Posterior cingulate gyrus (tissue), 11 donors: Measurements from ENCODE around the gene CHST15.
A peak's percentile ranks its signal among the peaks of the same experiment; 100 is the strongest.

Experiments used
- DNase-seq, 10 donors: peaks; one replicate each; pipeline versions ENCODE4 v3.0.0 to v3.0.0-alpha.2; 2020 to 2021; ENCODE audit warnings: mixed read lengths in 3 of 10
- intact Hi-C: fragments of 100-400 bp; cut with DNase I; formaldehyde crosslinking; loops from one replicate; pipeline ENCODE4 v1.15.1; 2023

The CHST15 gene

DNA sequence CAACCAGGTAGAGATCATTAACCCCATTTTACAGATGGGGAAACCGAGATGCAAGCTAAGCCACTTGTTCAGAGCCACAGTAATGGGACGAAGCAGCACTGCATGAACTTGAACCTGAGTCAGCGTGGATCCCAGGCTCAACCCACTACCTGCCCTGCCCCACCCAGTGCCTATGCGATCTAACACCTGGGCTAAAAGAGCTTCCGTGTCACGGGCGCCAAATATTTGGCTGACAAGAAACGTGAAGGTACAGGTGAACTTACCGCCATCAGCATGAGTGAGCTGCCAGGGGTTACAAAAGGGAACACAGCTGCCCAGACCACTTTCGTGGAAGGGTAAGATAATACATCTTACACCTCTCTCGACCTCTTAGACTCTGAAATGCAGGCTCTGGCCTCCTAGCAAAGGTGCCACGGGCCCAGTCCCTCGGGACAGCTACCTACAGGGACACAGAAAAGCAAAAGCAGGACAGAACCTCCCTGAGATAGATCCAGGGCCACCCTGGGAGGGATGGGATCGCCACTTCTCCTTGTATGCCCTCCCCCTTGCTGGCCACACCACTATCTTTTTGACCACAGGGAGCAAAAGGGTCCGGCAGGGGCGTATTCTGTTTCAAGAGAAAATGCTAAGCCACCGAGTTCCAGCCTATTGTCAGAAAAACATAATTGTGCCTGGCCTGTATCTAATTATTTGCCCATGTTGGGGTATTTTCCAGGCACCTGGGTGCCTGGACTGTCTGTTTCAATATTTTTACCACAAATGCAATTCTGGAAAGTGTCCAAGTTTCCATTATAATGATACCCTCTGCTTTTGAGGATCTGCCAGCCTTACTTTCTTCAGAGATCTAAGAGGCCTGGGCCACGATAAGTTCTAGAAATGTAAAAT, 6.4 kb downstream of the CHST15 start:
- peak in 2 of 10 donors; percentile 46 to 57 for DNase-seq
- intact Hi-C loops = no loop called here

DNA sequence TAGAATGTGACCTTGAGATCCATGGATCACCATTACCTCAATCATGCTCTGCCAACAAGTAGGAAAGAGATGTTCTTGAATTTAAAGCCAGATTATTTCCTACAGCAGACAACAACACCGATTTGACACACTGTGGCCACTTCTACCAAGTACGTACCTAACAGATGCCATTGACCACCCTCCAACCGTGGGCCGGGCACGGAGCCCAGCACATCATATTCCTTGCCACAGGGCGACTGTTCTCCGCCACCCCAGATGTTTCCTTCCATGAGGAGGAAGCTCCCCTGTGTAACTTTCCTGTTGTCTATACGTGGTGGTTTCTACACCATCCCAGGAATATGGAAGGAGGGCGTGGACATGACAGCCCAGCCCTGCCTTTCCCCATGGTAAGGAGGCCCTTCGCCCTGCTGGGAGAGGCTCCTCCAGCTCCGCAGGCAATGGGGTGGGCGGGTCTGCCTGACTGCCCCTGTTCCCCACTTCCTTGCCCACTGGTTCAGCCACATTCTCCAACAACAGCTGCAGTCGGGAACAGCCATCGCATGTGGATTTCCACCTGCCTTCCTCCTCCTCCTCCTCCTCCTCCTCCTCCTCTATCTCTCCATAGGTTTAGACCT, 7.2 kb downstream of the CHST15 start:
- intact Hi-C loops = no loop called here

DNA sequence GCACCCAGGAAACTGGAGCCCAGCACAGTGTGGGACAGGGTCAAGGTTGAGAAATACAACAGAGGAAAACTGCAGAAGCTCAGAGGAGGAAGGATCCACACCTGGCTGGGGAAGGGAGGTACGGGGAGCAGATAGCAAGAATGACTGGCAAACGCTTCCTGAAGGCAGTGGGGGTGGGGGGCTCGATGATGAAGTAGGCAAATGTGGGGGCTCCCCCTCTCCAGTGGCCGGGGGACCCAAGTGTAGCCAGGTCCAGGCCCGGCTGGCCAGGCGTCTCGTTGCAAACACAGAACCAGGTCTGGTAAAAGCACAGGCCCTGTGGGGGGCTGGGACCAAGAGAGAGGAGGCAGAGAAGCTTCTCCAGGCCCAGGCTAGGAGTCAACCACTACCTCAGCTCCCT, 7.7 kb downstream of the CHST15 start:
- intact Hi-C loops = no loop called here
- peak in 2 of 10 donors; percentile 25 to 52 for DNase-seq

More for the DNA sequence above, 7.2 kb downstream of the CHST15 start:
- DNase-seq = peak in 2 of 10 donors; percentile 32 to 70

DNA sequence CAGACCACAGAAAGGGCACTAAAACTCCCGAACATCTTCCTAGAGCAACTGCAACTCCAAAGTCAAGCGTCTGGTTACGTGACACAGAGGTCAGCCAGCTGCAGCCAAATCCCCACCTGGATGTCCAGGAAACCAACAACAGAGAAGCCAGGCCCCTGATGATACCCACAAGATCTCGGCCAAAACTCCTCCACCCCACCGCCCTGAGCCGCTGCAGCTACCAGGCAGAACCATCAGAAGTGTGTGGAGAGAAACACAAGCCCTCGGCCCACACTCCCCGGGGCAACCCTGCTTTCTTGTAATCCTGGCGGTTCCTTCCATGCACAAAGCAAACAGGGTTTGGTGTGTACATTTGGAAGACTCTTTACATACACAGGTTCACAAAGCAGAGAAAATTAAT, 8.7 kb downstream of the CHST15 start:
- intact Hi-C loops = no loop called here
- peak in 3 of 10 donors; percentile 74 to 81 (median 80) for DNase-seq

DNA sequence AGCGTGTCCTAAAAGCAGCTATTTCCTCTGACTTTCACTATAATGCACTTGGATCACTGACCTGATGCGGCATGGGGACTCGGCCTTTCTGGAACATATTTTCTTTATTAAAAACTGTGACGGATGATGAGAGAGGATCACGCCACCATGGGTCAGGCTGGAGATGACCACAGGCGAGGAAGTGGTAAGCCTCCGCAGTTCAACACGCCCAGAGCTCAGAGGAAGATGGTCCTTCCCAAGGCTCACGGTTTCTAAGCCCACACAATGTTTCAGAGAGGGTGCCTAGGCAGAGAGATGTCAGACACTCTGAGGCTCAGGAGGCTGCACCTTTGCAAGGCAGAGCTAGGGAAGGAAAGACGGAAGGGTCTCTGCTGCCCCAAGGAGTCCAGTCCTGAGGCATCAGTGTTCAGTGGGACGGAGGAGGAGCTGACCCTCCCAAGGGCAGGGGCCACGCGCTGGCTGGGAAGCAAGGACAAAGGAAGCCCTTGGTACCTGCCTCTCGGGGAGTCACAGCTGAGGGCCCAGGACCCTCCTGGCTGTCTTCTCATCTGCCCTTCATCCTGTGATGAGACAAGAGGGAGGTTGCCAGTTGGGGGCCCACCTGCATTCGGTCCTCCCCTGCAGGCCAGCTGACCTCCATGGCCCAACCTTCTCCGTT, 9.5 kb downstream of the CHST15 start:
- peak in 3 of 10 donors; percentile 56 to 76 (median 70) for DNase-seq
- intact Hi-C loops = no loop called here

DNA sequence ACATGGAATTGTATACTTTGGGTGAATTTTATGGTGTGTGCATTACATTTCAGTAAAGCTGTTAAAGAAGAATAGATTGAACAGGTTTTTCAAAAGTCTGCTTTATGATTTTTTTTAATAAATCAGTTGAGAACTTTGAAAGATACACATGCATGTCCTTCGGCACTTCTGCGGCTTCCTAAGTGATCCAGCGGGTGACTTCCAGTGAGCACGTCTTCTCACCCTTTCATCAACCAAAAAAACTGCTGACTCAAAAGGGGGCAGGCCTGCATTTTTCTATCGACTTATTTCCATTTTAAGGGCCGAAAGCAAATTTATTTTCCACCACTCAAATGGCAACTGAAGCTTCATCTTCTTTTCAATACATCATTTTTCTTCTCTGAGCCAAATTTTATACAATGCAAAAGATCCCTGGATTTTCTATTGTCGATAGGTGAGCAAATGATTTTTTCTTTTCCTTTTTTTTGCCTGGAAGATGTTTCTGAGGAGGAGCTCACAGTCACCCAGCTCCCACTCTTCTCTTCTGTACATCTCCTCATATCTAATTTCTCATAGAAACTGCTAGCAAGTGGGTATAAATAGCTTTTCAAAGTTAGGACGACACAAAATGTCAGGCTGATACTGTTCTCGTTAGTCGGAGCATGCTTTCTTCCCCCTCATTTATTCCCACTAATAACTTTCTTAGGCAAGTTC, 10.2 kb downstream of the CHST15 start:
- DNase-seq = peak in 3 of 10 donors; percentile 44 to 50 (median 49)
- intact Hi-C loops = no loop called here

DNA sequence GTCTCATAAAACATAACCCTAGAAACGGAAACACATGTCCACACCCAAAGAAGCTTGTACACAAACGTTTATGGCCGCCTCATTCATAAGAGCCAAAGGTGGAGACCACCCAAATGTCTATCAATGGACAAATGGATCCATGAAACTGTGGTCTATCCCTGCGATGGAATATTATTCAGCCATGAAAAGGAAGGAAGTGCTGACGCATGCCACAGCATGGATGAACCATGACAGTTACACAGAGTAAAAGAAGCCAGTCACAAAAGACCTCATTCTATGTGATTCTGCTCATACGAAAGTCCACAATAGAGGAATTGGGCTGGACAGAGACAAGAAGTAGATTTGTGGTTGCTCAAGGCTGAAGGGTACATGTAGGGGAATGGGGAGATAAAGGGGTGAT, 10.8 kb downstream of the CHST15 start:
- no peak for DNase-seq
- intact Hi-C loops = no loop called here

DNA sequence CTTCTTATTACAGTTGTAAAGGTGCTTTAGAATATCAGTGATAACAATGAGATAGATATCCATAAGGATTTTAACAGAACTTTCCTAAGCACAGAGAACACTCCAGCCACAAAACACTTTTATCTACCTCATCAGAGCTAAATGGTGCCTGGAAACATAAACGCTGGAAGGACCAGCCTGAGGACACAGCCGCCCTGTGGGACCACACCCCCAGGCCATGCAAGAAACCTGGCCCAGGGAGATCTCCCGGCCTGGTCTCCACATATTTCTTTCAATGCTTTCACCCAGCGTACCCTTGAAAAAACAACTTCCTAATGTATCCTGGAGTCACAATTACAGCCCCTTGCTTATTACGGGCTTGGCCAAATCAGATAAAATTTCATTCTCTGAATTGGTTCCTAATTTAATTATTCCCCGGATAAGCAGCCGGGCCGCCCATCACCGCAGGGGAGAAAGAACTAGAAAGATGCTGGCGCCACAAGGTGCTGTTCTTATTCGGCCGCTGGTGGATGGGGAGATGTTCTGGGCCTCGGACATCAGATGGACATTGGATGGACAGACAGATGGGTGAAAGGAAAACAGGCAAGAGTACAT, 11.8 kb downstream of the CHST15 start:
- intact Hi-C loops = no loop called here
- DNase-seq = peak in 2 of 10 donors; percentile 35 to 39

DNA sequence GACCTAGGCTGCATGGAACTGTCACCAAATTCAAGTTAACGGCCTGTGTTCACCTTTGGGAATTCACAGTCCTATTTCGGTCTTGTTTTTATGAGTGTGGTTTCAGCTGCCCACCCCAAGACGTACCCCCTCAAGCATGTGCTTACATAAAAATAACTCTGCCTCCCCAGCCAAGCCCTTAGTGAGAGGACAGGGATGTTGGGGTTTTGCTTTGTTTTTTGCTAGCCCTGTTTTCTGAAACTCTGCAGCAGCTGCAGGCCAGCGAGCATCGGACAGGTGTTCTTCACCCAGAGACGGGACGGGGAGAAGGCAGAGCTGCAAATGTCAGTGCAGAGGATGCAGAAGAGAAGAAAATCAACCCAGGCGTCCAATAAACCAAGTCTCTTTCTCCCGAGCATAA, 13.5 kb downstream of the CHST15 start:
- intact Hi-C loops = no loop called here
- DNase-seq = no peak

DNA sequence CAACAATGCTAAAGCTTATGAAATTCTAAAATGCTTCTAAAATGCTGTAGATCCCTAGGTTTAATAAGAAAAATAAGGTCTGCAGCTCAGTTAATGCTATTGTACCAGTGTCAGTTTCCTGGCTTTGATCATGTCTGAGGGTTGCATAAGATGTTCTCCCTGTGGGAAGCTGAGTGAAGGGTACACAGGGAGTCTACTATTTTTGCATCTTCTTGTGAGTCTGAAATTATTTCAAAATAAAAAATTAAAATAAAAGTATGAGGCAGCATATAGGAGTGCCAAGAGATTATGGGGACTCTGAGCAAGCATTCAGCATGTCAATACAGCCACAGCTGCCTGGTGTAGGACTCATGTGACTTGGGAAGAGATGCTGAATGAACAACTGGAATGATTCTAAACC, 14.7 kb downstream of the CHST15 start:
- peak in 1 of 10 donors; percentile 48 for DNase-seq
- intact Hi-C loops = no loop called here

DNA sequence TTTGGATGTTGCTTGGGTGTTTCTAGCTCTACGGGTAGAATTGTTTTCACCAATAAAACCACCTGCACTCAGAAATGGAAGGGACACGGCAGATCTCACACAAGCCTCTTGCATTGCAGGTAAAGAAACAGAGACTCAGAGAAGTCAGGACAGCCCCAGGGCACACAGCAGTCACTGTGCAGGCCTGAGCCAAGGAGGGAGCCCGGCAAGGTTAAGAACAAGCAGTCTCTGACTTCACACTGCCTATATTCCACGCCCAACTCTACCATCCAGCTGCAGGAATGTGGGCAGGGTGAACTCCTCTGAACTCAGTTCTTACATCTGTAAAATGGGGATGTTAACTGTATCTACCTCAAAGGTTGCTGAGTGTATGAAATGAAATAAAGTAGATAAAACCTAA, 15.4 kb downstream of the CHST15 start:
- intact Hi-C loops = no loop called here

DNA sequence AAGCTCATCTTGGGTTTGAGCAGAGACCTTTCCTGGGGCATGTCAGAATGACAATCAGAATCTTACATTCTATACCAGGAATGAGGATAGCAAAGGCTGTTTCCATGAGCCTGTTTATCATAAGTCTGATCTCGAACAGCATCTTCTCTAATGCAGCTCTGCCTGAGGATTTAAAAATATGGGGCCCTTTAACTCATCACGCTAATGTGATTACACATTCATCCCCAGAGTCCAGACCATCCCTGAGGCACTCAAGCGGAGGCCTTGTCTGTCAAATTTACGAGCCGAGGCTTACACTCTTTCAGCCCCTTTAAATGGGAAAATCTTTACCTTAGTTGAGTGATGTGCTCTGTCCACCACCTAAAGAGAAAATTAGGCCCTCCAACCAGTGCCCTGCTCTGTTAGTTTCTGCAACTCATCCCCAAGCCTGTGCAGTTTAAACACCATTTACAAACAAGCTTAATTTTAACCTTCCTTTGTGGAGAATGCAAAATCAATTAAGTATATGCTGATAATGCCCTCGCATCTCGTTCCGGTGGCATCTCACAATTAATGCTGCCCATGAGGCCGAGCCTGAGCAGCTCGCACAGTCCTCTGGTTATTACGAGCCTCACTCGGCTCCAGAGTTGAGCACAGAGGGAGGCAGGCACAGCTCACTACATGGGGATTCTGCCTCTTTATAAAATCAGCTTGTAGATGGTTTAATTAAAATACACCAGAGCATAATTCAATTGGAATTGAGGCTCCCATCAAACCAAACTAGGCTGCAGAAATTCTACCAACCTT, 16.0 kb downstream of the CHST15 start:
- intact Hi-C loops = no loop called here
- peak in 2 of 10 donors; percentile 30 to 46 for DNase-seq

More for the DNA sequence above, 15.4 kb downstream of the CHST15 start:
- peak in 1 of 10 donors; percentile 20 for DNase-seq

DNA sequence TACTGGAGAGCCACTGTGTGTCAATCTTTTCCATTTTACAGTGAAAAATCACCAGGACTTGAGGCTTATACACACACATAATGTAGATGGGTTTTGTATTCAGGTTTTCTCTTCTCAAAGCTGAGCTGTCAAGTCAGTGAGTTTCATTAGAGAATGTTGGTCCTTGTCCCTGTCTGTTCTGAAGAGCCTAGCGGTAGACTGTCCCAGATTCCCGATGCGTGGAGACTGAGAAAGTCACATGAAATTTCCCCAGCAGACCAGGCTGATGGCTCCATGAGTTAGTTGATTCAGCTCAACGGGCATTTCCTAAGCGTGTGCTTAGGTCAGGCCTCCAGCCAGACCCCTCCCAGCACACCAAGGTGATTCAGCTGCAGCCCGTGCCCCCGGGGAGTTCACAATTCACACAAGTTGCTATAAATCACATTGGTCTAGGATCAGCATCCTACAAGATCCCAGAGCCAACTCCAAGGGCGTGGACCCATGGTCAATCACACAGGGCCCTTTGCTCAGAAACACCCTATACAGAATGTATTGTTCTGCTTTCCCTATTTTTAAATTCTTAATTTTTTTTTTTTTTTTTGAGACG, 17.2 kb downstream of the CHST15 start:
- intact Hi-C loops = no loop called here
- peak in 1 of 10 donors; percentile 56 for DNase-seq

DNA sequence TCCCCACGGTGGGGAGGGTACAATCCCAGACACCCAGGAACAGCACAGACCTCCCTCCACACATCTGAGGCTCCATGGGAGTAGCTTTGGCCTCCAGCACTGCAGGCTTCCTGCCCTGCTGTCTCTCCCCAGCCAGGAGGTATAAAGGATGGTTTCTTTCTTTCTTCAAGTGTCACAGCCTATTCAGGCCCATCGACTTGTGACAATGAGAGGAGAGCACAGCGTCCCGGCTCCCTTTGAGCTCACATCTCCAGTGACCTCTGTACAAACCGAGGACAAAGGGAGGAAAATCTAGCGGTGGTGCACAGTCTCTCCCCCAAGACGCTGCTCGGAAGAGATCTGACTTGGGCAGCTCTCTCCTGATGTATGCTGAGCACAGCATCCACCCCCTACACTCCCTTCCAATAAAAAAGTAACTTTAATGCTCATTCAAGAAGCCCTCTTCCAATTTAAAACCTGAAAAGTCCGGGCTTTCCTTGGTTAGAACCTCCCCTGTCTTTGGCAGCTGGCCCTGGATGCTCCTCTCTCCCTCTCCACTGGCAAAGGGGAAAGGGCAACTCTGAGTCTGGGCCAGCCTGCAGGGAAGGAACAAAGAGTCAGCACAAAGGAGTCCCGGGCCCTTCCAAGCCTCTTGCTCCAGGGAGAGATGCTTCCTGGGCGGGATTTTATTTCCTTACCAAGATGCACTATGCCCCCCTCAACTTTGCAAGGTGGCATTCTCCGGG, 18.0 kb downstream of the CHST15 start:
- peak in 2 of 10 donors; percentile 50 to 75 for DNase-seq

DNA sequence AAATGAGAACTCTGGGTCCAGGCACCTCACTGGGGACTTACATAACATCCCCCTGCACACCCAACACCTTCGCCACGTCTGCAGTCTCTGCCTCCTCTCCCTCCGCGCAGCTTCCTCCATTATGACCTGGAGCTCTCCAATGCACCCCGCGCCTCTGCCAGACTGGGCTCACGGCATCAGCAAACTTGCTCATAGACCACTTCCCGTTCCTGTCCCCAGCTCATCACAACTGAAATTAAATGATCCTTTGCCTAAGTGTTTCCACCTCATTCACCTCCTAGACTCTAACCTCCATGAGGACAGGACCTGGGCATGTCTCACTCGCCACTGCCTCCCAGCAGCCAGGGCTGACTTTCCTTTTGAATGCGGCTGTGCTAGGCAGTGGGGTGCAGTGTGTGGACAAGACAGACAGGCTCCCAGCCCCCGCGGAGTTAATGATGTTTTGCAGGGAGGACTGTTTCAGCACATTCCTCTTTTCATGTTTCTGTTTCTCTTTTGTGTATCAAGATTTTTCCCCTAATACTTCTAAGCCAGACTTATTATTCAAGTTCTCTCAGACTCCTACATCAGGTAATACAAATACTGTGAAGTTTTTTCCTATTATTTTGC, 18.8 kb downstream of the CHST15 start:
- intact Hi-C loops = no loop called here
- DNase-seq = peak in 2 of 10 donors; percentile 69 to 84

More for the DNA sequence above, 18.0 kb downstream of the CHST15 start:
- intact Hi-C loops = no loop called here

DNA sequence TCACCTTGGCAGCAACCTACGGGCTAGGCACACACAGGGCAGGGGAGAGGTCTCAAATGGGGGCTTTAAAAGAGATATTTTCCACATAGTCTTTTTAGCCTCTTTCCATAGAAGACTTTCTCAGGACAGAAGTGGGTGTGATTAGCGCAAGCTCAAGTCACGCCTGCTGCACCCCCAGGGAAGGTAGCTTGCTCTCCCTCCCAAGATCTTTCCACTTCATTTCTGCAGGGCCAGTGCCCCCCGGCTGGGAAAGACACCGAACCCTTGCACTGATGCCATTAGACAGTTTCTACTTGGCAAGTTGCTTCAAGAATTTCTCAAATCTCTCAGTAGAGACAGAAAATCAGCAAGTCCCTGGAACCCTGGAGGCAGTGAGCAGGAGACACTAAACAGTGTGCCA, 19.4 kb downstream of the CHST15 start:
- intact Hi-C loops = no loop called here
- peak in 2 of 10 donors; percentile 24 to 54 for DNase-seq

DNA sequence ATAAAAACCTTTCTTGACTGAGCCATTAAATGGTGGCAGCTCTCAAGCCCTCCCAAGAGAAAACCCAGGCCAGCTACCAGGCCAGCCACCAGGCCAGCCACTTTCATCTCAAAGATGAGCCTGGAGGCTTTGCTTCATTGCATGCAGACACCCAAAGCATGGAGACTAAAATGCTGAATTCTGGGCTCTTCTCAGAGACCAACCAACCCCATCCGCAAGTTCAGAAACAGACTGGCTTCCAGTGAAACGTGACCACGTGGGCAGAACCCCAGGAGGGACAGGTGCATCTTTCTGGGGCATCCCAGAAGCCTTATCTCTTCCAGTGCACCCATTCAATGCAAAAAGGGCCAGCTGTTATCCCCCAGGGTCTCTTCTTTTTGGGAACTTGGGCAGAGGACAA, 20.9 kb downstream of the CHST15 start:
- peak in 1 of 10 donors; percentile 8 for DNase-seq

DNA sequence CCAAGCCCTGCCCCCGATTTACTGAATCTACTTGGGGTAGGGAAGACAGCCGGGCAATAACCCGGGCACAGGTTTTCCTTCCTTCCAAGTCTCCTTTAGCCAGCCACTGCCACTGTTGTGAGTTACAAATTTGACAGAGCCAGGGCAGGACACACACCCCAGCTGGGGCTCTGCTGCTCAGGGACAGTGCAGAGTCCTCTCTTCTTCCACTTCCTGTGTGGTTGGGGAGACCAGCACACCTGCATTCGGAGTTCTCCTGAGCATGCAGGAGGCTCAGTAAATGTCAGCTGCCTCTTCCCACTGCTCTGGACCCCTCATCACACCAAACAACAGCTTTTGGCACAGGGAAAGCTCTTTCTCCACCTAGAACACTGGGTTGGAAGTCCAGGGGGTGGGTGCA, 21.3 kb downstream of the CHST15 start:
- DNase-seq = no peak
- intact Hi-C loops = no loop called here

More for the DNA sequence above, 20.9 kb downstream of the CHST15 start:
- intact Hi-C loops = no loop called here
